ENCODE results near the gene STAB1. TPM values are rescaled to one million over a fixed set of nuclear protein-coding genes. Genes with fewer than 3 reads are reported as not detected.

The STAB1 gene
- total RNA-seq, 4 donors from 2014 or later, result 76.2 to 167 (median 95.8) TPM

- peaks cover 0 to 87% of the 10 kb centered on the region in 2 donors for H3K36me3 ChIP-seq
- ATAC-seq, result no peak
- H3K27me3 ChIP-seq, result no peaks in the 10 kb centered on the region
- H3K9me3 ChIP-seq, result no peaks in the 10 kb centered on the region
- H3K4me3 ChIP-seq, result no peak overlapping the region
- TF ChIP-seq POLR2A (IDR thresholded peaks at IDR 0.05) (no peak), EP300 (IDR thresholded peaks at IDR 0.05) (no peak), POLR2AphosphoS5 (IDR thresholded peaks at IDR 0.05) (no peak)
- TF ChIP-seq, protein P1, sequence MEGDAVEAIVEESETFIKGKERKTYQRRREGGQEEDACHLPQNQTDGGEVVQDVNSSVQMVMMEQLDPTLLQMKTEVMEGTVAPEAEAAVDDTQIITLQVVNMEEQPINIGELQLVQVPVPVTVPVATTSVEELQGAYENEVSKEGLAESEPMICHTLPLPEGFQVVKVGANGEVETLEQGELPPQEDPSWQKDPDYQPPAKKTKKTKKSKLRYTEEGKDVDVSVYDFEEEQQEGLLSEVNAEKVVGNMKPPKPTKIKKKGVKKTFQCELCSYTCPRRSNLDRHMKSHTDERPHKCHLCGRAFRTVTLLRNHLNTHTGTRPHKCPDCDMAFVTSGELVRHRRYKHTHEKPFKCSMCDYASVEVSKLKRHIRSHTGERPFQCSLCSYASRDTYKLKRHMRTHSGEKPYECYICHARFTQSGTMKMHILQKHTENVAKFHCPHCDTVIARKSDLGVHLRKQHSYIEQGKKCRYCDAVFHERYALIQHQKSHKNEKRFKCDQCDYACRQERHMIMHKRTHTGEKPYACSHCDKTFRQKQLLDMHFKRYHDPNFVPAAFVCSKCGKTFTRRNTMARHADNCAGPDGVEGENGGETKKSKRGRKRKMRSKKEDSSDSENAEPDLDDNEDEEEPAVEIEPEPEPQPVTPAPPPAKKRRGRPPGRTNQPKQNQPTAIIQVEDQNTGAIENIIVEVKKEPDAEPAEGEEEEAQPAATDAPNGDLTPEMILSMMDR (IDR thresholded peaks at IDR 0.05), result no peak
- peak overlapping the region in 1 of 4 donors; percentile 33 for H3K27ac ChIP-seq
- H3K4me1 ChIP-seq, result peaks cover 5 to 66% (median 19%) of the 10 kb centered on the region in 3 donors
- 82 to 88% methylated on average over 6 to 12 of the region's 31 CpGs for WGBS, 2 donors (ENCODE audit: low coverage in 1 of 2)
These were observed 7.9 kb upstream of the STAB1 start for GRCh38 chr3:52487050-52487787.

- no peaks in the 10 kb centered on the region for H3K9me3 ChIP-seq
- H3K27ac ChIP-seq, result no peak overlapping the region
- H3K27me3 ChIP-seq, result no peaks in the 10 kb centered on the region
- TF ChIP-seq POLR2AphosphoS5 (IDR thresholded peaks at IDR 0.05) (no peak), EP300 (IDR thresholded peaks at IDR 0.05) (no peak), POLR2A (IDR thresholded peaks at IDR 0.05) (no peak)
- TF ChIP-seq, protein P1 (IDR thresholded peaks at IDR 0.05), result no peak
- peaks cover 0 to 87% of the 10 kb centered on the region in 2 donors for H3K36me3 ChIP-seq
- WGBS, 2 donors (ENCODE audit: low coverage in 1 of 2), result 94 to 95% methylated on average over 9 to 15 of the region's 59 CpGs
- no peak overlapping the region for H3K4me3 ChIP-seq
- no peak for ATAC-seq
- peaks cover 5 to 67% (median 18%) of the 10 kb centered on the region in 3 donors for H3K4me1 ChIP-seq
These were observed 7.1 kb upstream of the STAB1 start for GRCh38 chr3:52487788-52488691.

DNA sequence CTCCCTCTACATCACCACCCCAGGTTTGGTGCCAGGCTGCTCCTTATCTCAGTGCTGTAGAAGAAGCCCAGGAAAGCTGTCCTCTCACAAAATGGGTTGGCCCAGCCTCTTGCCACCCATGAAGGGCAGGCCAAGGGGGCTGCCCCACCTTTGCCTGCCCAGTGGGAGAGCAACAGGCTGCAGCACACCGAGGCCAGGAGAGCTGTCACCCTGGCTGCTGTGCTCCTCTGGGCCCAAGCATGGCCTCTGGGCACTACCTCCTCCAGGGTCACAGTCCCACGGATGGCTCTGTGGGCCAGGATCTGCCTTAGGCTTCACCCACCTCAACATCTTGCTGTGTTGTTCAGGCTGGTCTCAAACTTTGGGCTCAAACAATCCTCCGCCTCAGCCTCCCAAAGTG, 6.4 kb upstream of the STAB1 start:
- Histone ChIP-seq H3K27ac (no peak overlapping the region), H3K27me3 (no peaks in the 10 kb centered on the region), H3K9me3 (no peaks in the 10 kb centered on the region), H3K36me3 (peaks cover 0 to 88% of the 10 kb centered on the region in 2 donors), H3K4me3 (no peak overlapping the region), H3K4me1 (peaks cover 5 to 67% (median 15%) of the 10 kb centered on the region in 3 donors)
- whole genome bisulfite sequencing, 2 donors (ENCODE audit: low coverage in 1 of 2), result 100% methylated on average over 1 of the region's 3 CpGs; no CpG with 5 or more reads in 1 of the 2 donors
- TF ChIP-seq EP300 (IDR thresholded peaks at IDR 0.05) (no peak), POLR2AphosphoS5 (IDR thresholded peaks at IDR 0.05) (no peak), POLR2A (IDR thresholded peaks at IDR 0.05) (no peak)
- TF ChIP-seq, protein P1 (IDR thresholded peaks at IDR 0.05), result no peak
- no peak for ATAC-seq

DNA sequence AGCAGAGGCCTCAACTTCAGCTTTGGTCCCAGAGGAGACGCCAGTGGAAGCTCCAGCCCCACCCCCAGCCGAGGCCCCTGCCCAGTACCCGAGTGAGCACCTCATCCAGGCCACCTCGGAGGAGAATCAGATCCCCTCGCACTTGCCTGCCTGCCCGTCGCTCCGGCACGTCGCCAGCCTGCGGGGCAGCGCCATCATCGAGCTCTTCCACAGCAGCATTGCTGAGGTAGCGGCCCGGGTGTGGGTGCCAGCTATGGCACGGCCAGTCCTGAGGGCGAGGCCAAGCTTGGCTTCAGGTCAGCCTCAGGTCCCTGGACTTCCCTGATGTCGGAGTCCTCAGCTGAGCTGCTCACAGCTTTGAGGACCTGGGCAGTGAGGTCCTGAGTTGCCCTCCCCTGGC, 5.7 kb upstream of the STAB1 start:
- TF ChIP-seq POLR2A (IDR thresholded peaks at IDR 0.05) (no peak), POLR2AphosphoS5 (IDR thresholded peaks at IDR 0.05) (no peak), EP300 (IDR thresholded peaks at IDR 0.05) (no peak)
- TF ChIP-seq, protein P1 (IDR thresholded peaks at IDR 0.05), result no peak

More for the DNA sequence above, 5.7 kb upstream of the STAB1 start:
- no peak for ATAC-seq
- Histone ChIP-seq H3K4me1 (peaks cover 4 to 67% (median 11%) of the 10 kb centered on the region in 3 donors), H3K36me3 (peaks cover 0 to 91% of the 10 kb centered on the region in 2 donors), H3K27ac (peak overlapping the region in 3 of 4 donors; percentile 52 to 74 (median 56)), H3K9me3 (no peaks in the 10 kb centered on the region), H3K4me3 (no peak overlapping the region), H3K27me3 (no peaks in the 10 kb centered on the region)
- WGBS, 2 donors (ENCODE audit: low coverage in 1 of 2), result 87% methylated on average over 3 of the region's 18 CpGs; no CpG with 5 or more reads in 1 of the 2 donors
